Hematopoietic multipotent progenitor cell treated with erythropoietin and hydrocortisone succinate and interleukin-3 and kit ligand, for 6 days (in vitro differentiated cells): ENCODE results near the gene C17orf58.
"Not testable (repeated sequence)": the region's sequence is repeated elsewhere in the genome, so short reads cannot be mapped to it uniquely, and the experiment has no call there.

Experiments
- DNase-seq: peaks from one replicate; pipeline ENCODE4 v3.0.0-alpha.2; 2015

C17orf58 gene

GRCh38 chr17:67999291-67999911, 3.1 kb upstream of the C17orf58 start:
- no peak for DNase-seq

- no peak for DNase-seq
These were observed 2.2 kb upstream of the C17orf58 start for GRCh38 chr17:67998466-67998865.

- peak; percentile 46 for DNase-seq
These were observed 552 bp downstream of the C17orf58 start for GRCh38 chr17:67995570-67996263.

GRCh38 chr17:67994817-67995569, 1.3 kb downstream of the C17orf58 start:
- peak; percentile 51 for DNase-seq

- DNase-seq = no peak
These were observed 2.3 kb downstream of the C17orf58 start for GRCh38 chr17:67993998-67994361.

GRCh38 chr17:67993153-67993997, 2.9 kb downstream of the C17orf58 start:
- DNase-seq = peak; percentile 89

GRCh38 chr17:67992548-67993152, 3.6 kb downstream of the C17orf58 start:
- DNase-seq = peak; percentile 60

- no peak for DNase-seq
These were observed 5.4 kb downstream of the C17orf58 start for GRCh38 chr17:67990909-67991308.

GRCh38 chr17:67983383-67983688, 12.9 kb downstream of the C17orf58 start:
- DNase-seq = no peak

GRCh38 chr17:67982686-67983382, 13.4 kb downstream of the C17orf58 start:
- DNase-seq = no peak

- no peak for DNase-seq
These were observed 14.1 kb downstream of the C17orf58 start for GRCh38 chr17:67982034-67982640.

GRCh38 chr17:67980883-67981282, 15.4 kb downstream of the C17orf58 start:
- not testable (repeated sequence) for DNase-seq

GRCh38 chr17:67980456-67980855, 15.8 kb downstream of the C17orf58 start:
- DNase-seq = no peak

- DNase-seq = not testable (repeated sequence)
These were observed 20.0 kb downstream of the C17orf58 start for GRCh38 chr17:67976306-67976705.

- DNase-seq = no peak
These were observed 21.6 kb downstream of the C17orf58 start for GRCh38 chr17:67974598-67975066.

GRCh38 chr17:67974185-67974584, 22.1 kb downstream of the C17orf58 start:
- no peak for DNase-seq

GRCh38 chr17:67970783-67971182, 25.5 kb downstream of the C17orf58 start:
- no peak for DNase-seq

GRCh38 chr17:67963145-67963572, 33.1 kb downstream of the C17orf58 start:
- peak; percentile 92 for DNase-seq

- not testable (repeated sequence) for DNase-seq
These were observed 34.1 kb downstream of the C17orf58 start for GRCh38 chr17:67962156-67962555.

- DNase-seq = not testable (repeated sequence)
These were observed 36.0 kb downstream of the C17orf58 start for GRCh38 chr17:67960276-67960675.

GRCh38 chr17:67959510-67959909, 36.8 kb downstream of the C17orf58 start:
- DNase-seq = no peak
